Measurements from ENCODE around the gene ATP6V1C2.
A peak's percentile ranks its signal among the peaks of the same experiment; 100 is the strongest.

ATP6V1C2 gene

GRCh38 chr2:10721396-10722251 is at the start of gene ATP6V1C2:
TSS of gene ATP6V1C2 (plus strand) at chr2:10721630. CDS start at chr2:10722850, 1,220 bp downstream.
- DNase-seq (ENCODE audit: low spot score) = no peak

GRCh38 chr2:10675131-10675530 is 46.3 kb upstream of the ATP6V1C2 start:
- no peak for DNase-seq (ENCODE audit: low spot score)

- no peak for DNase-seq (ENCODE audit: low spot score)
These were observed 43.2 kb upstream of the ATP6V1C2 start for GRCh38 chr2:10678225-10678624.

- DNase-seq (ENCODE audit: low spot score) = no peak
These were observed 41.2 kb upstream of the ATP6V1C2 start for GRCh38 chr2:10680214-10680613.

- DNase-seq (ENCODE audit: low spot score) = no peak
These were observed 40.5 kb upstream of the ATP6V1C2 start for GRCh38 chr2:10680957-10681356.

- DNase-seq (ENCODE audit: low spot score) = no peak
These were observed 35.2 kb upstream of the ATP6V1C2 start for GRCh38 chr2:10686176-10686730.

- DNase-seq (ENCODE audit: low spot score) = peak; percentile 26
These were observed 32.3 kb upstream of the ATP6V1C2 start for GRCh38 chr2:10688921-10689807.

- DNase-seq (ENCODE audit: low spot score) = no peak
These were observed 29.9 kb upstream of the ATP6V1C2 start for GRCh38 chr2:10691521-10691920.

- DNase-seq (ENCODE audit: low spot score) = no peak
These were observed 21.2 kb upstream of the ATP6V1C2 start for GRCh38 chr2:10700078-10700803.

GRCh38 chr2:10704034-10704594 is 17.3 kb upstream of the ATP6V1C2 start:
- no peak for DNase-seq (ENCODE audit: low spot score)

GRCh38 chr2:10706033-10706432 is 15.4 kb upstream of the ATP6V1C2 start:
- DNase-seq (ENCODE audit: low spot score) = no peak

- DNase-seq (ENCODE audit: low spot score) = no peak
These were observed 13.6 kb upstream of the ATP6V1C2 start for GRCh38 chr2:10707831-10708230.

GRCh38 chr2:10709290-10709939 is 12.0 kb upstream of the ATP6V1C2 start:
- DNase-seq (ENCODE audit: low spot score) = peak; percentile 30

GRCh38 chr2:10712185-10712809 is 9.1 kb upstream of the ATP6V1C2 start:
- no peak for DNase-seq (ENCODE audit: low spot score)

GRCh38 chr2:10716581-10716980 is 4.8 kb upstream of the ATP6V1C2 start:
- no peak for DNase-seq (ENCODE audit: low spot score)

- peak; percentile 53 for DNase-seq (ENCODE audit: low spot score)
These were observed 3.8 kb upstream of the ATP6V1C2 start for GRCh38 chr2:10717628-10718027.

- DNase-seq (ENCODE audit: low spot score) = no peak
These were observed 1.1 kb upstream of the ATP6V1C2 start for GRCh38 chr2:10720306-10720705.

- no peak for DNase-seq (ENCODE audit: low spot score)
These were observed 459 bp upstream of the ATP6V1C2 start for GRCh38 chr2:10720947-10721395.

- DNase-seq (ENCODE audit: low spot score) = no peak
These were observed 909 bp downstream of the ATP6V1C2 start for GRCh38 chr2:10722252-10722825.

- DNase-seq (ENCODE audit: low spot score) = no peak
These were observed 11.6 kb downstream of the ATP6V1C2 start for GRCh38 chr2:10732924-10733565.
